Muscle layer of duodenum (tissue), 2 donors: ENCODE measurements around the gene GLUD1.
"Not testable (repeated sequence)": the region's sequence is repeated elsewhere in the genome, so short reads cannot be mapped to it uniquely, and the experiment has no call there.

Source experiments
- H3K27ac ChIP-seq: one replicate; pipeline ENCODE4 v1.7.0; 2013; ENCODE audit warnings: mild to moderate bottlenecking, low read length
- H3K27me3 ChIP-seq: one replicate; pipeline ENCODE4 v1.7.0; 2013; ENCODE audit warnings: low read depth, mild to moderate bottlenecking, control low read depth, low read length
- H3K36me3 ChIP-seq, 2 donors: one replicate each; pipeline ENCODE4 v1.7.0; 2013; ENCODE audit warnings: low read length in 2 of 2, control low read depth in 1 of 2, mild to moderate bottlenecking in 1 of 2; ENCODE audit not compliant: insufficient read depth in 2 of 2, control insufficient read depth in 1 of 2
- H3K4me1 ChIP-seq, 2 donors: one replicate each; pipeline ENCODE4 v1.7.0; 2013; ENCODE audit warnings: low read length in 2 of 2, mild to moderate bottlenecking in 2 of 2, control low read depth in 1 of 2, moderate library complexity in 1 of 2; ENCODE audit not compliant: insufficient read depth in 2 of 2, control insufficient read depth in 1 of 2
- H3K4me3 ChIP-seq, 2 donors: one replicate each; pipeline ENCODE4 v1.7.0; 2013; ENCODE audit warnings: low read length in 2 of 2, low read depth in 1 of 2, mild to moderate bottlenecking in 1 of 2
- H3K9me3 ChIP-seq, 2 donors: one replicate each; pipeline ENCODE4 v1.7.0; 2013; ENCODE audit warnings: low read length in 2 of 2, control low read depth in 1 of 2, mild to moderate bottlenecking in 1 of 2; ENCODE audit not compliant: control insufficient read depth in 1 of 2
- donor health status: healthy.

GLUD1 gene

DNA sequence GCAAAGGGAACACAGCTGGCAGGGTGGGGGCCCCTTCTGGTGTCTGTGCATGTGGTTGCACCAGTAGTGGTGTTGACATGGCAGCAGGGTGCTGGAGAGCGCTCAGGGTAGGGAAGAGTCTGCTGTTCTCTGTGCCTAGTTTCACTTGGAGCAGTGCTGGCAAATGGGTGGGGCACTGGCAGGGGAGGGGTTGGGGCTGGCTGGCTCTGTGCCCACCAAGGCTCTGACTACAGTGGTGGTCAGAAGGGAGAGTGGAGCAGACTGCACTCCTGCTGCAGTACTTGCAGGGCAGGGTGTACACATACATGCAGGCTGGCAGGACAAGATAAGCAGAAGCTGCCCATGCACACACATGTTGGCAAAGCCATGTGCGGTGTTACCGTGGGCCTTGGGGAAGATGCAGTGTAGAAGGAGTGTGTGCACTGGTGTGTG is 56.3 kb downstream of the GLUD1 start:
- Histone ChIP-seq H3K4me3 (no peak overlapping the region), H3K4me1 (no peaks in the 10 kb centered on the region), H3K36me3 (no peaks in the 10 kb centered on the region), H3K27ac (no peak overlapping the region), H3K9me3 (peaks cover 0 to 2% of the 10 kb centered on the region in 2 donors), H3K27me3 (no peaks in the 10 kb centered on the region)

DNA sequence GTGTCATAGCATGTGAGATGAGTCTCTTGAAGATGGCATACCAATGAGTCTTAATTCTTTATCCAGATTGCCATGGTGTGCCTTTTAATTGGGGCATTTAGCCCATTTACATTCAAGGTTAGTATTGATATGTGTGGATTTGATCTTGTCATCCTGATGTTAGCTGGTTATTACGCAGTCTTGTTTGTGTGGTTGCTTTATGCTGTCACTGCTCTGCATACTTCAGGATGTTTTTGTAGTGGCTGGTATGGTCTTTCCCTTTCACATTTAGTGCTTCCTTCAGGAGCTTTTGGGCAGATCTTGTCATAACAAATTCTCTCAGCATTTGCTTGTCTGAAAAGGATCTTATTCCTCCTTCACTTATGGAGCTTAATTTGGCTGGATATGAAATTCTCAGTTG is 58.0 kb downstream of the GLUD1 start:
- Histone ChIP-seq H3K36me3 (no peaks in the 10 kb centered on the region), H3K9me3 (peaks cover 0 to 3% of the 10 kb centered on the region in 2 donors), H3K27me3 (no peaks in the 10 kb centered on the region), H3K4me3 (no peak overlapping the region), H3K4me1 (no peaks in the 10 kb centered on the region), H3K27ac (no peak overlapping the region)

DNA sequence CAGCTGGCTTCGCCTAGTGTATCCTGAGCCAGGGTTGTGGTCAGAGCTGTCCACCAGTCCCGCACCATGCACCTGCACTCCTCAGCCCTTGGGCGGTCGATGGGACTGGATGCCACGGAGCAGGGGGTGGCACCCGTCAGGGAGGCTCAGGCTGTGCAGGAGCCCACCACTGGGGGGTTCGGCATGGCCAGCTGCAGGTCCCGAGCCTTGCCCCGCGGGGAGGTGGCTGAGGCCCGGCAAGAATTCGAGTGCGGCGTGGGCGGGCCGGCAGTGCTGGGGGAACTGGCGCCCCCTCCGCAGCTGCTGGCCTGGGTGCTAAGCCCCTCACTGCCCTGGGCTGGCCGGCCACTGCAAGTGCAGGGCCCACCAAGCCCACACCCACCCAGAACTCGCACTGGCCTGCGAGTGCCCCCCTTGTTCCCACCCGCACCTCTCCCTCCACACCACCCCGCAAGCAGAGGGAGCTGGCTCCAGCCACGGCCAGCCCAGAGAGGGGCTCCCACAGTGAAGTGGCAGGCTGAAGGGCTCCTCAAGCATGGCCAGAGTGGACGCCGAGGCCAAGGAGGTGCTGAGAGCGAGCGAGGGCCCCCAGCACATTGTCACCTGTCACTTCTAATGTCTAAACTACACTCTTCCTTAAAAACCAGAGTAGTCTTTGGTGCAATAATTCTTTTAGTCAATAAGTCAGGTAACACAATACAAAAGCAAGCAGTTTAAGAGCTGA is 63.6 kb downstream of the GLUD1 start:
- Histone ChIP-seq H3K27me3 (no peaks in the 10 kb centered on the region), H3K9me3 (peaks cover 0 to 8% of the 10 kb centered on the region in 2 donors), H3K27ac (no peak overlapping the region), H3K4me3 (no peak overlapping the region), H3K36me3 (no peaks in the 10 kb centered on the region), H3K4me1 (no peaks in the 10 kb centered on the region)

GRCh38 chr10:87030419-87030818 is 64.2 kb downstream of the GLUD1 start:
- H3K27ac ChIP-seq, H3K4me1 ChIP-seq, H3K4me3 ChIP-seq, H3K36me3 ChIP-seq, H3K9me3 ChIP-seq, H3K27me3 ChIP-seq: not testable (repeated sequence)

DNA sequence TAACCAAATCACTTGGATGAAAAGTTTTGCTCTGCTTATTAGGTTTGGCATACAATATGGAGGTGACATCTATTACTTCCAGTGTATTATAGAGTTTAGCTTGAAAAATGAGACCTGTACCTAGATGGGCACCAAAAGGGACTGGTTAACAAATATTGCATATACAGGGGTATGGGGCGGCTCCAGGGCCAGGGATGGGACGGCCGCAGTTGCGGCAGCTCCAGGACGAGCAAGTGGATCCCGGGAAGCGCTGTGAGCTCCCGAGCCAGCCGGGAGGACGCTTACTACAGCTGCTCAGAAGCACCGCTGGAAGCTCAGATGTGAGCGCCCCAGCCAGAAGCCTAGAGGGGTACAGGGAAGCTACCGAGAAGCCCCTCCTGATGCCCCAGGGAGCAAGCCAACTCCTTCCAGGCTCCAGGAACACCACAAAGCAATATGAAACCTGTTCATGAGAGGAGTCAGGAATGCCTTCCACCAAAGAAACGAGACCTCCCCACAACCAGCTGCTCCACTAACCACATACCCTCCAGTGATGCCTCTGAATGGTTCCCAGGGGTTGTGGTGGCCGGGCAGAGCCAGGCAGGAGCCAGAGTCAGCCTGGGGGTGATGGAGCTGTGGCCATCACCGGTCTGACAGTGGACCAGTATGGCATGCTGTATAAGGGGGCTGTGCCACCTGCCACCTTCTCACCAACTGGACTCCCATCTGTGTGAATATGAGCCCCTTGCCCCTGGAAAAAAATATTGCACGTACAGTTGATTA is 67.7 kb downstream of the GLUD1 start:
- not testable (repeated sequence) for H3K36me3 ChIP-seq, H3K4me3 ChIP-seq, H3K27me3 ChIP-seq, H3K4me1 ChIP-seq, H3K27ac ChIP-seq, H3K9me3 ChIP-seq

- not testable (repeated sequence) for H3K27ac ChIP-seq, H3K4me3 ChIP-seq
Measured at GRCh38 chr10:87025285-87025958, 69.2 kb downstream of the GLUD1 start.

GRCh38 chr10:87020056-87020455 is 74.6 kb downstream of the GLUD1 start, which contains the start of gene FAM25A:
Gene FAM25A (plus strand): TSS chr10:87020294. CDS start chr10:87020325, 31 bp downstream.
- not testable (repeated sequence) for H3K4me3 ChIP-seq, H3K4me1 ChIP-seq, H3K9me3 ChIP-seq, H3K36me3 ChIP-seq, H3K27me3 ChIP-seq, H3K27ac ChIP-seq

More at GRCh38 chr10:87025285-87025958, 69.2 kb downstream of the GLUD1 start:
- H3K4me1 ChIP-seq, H3K9me3 ChIP-seq, H3K27me3 ChIP-seq, H3K36me3 ChIP-seq: not testable (repeated sequence)

- H3K27me3 ChIP-seq, H3K9me3 ChIP-seq, H3K36me3 ChIP-seq, H3K27ac ChIP-seq, H3K4me3 ChIP-seq, H3K4me1 ChIP-seq: not testable (repeated sequence)
Measured at GRCh38 chr10:87019504-87019903, 75.1 kb downstream of the GLUD1 start.

DNA sequence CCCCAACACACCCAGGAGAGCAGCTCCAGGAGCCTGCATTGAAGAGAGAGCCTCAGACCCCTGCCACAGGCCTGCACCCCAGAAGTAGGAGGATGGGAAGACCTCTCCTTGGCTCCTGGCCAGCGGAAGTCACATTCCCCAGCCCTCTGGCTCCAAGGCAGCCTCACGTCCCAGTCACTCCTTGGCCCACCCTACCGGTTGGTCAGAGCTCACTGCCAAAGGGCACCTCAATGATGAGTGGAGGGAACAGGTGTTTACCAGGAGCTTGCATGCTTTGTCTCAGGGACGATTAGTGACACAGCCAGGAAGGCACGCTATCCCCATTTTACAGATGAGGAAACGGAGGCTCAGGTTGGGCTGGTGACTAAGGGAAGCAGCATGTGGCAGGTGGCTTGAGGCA is 75.6 kb downstream of the GLUD1 start:
- H3K27me3 ChIP-seq, H3K4me1 ChIP-seq, H3K36me3 ChIP-seq, H3K27ac ChIP-seq, H3K4me3 ChIP-seq, H3K9me3 ChIP-seq: not testable (repeated sequence)

DNA sequence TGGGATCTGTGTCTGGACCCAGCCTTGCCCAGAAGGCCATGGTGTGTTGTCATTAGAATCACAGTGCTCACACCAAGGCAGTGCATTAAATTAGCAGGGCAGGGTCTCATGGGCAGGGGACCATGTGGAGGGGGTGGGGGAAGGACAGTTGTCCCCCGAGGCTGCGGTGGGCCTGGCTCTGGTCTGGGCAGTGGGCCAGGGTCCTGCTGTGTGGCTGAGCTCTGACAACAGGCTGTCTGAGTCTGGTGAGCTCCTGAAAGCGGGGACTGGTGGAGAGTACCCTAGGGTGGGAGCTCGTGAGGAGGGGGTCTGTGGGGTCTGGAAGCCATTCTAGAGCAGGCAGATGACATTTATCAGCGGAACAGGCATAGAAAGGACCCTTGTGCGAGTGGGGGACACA is 76.5 kb downstream of the GLUD1 start:
- not testable (repeated sequence) for H3K27ac ChIP-seq, H3K4me1 ChIP-seq

GRCh38 chr10:87014986-87015716 is 79.5 kb downstream of the GLUD1 start:
- not testable (repeated sequence) for H3K36me3 ChIP-seq, H3K4me1 ChIP-seq, H3K4me3 ChIP-seq, H3K9me3 ChIP-seq, H3K27ac ChIP-seq, H3K27me3 ChIP-seq

More for the DNA sequence above, 76.5 kb downstream of the GLUD1 start:
- H3K9me3 ChIP-seq, H3K27me3 ChIP-seq, H3K36me3 ChIP-seq, H3K4me3 ChIP-seq: not testable (repeated sequence)
